Muscle of arm (tissue), 12 donors: ENCODE measurements around the gene UBAC1. TPM values are rescaled to one million over a fixed set of nuclear protein-coding genes. Genes with fewer than 3 reads are reported as not detected.
"Not testable (repeated sequence)": the region's sequence is repeated elsewhere in the genome, so short reads cannot be mapped to it uniquely, and the experiment has no call there.

ENCODE experiments used
- DNase-seq: peaks from one replicate; pipeline ENCODE4 v3.0.0-alpha.2; 2013
- polyA plus RNA-seq, 12 donors: library from polyadenylated mRNA; unstranded; fragments of 120-200 nt; gene quantifications; one replicate each; pipeline ENCODE4 v1.2.1, GENCODE V29; 2013; ENCODE audit not compliant: insufficient read length in 12 of 12

UBAC1 gene
- polyA plus RNA-seq, 12 donors, result 27.0 to 43.2 (median 40.6) TPM; not detected in 1

DNA sequence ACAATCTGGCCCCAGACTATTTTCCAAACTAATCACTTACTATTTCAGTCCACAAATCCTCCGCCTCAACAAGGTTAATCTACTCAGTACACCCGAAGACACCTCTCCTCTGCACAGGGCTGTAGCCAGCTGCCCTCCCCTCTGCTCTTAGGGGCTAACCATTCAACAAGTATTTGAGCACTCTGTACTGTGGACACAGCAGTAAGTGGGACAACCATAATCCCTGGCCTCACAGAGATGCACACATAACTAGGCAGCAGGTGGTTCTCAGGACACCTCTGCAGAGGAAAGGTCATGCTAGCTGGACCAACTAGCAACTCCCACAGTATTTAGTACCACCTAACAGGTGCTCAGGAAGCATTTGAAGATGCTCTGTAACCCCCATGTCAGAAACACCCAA, 59.3 kb downstream of the UBAC1 start:
- no peak for DNase-seq

DNA sequence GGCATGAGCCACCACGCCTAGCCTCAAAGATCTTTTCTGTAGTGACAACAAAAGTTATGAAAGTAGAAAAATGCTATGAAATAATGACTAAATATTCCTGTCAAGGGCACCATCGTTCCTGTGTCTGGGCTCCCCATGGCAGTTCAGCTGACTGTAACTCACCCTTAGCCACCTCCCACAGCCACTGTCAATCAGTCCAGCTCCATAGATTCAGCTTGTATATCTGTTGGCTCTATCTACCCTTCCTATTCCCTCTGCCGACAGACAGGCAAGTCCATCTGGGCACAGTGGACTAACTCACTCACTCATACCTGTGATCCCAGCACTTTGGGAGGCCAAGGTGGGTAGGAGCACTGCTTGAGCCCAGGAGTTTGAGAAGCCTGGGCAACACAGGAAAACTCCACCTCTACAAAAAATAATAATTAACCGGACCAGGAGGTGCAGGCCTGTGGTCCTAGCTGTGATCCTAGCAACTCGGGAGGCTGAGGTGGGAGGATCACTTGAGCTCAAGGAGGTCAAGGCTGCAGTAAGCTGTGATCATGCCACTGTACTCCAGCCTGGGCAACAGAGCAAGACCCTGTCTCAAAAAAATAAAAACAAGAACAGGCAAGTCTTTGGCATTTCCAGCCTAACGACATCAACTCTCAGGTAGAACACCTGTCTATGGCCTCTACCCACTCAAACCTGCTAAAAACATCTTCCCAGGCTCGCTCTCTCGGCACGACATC, 60.0 kb downstream of the UBAC1 start:
- DNase-seq, result no peak

DNA sequence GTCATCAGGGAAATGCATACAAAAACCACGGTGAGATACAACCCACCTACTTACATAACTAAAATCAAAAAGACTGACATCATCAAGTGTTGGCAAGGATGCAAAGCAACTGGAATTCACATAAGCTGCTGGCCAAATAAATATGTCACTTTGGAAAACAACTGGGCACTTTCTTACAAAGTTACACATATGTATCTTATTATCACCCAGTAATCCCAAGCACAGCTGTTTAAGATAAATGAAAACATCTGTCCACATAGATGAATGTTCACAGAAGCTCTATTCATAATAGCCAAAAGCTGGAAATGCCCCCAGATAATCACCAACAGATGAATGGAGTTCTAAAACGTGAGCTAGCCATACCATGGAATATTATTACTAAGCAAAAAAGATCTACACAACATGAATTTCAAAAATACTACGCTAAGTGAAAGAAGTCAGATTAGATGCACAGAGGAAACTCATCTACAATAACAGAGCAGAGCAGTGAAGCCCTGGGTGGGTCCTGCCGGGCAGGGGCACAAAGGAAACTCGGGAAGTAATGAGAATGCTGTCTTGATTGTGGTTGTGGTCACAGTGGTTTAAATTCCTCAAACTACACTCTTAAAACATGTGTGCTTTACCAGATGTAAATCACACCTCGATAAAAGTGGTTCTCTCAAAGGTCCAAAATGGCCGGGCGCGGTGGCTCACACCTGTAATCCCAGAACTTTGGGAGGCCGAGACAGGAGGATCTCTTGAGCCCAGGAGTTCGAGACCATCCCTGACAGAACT, 62.4 kb downstream of the UBAC1 start:
- DNase-seq, result no peak

DNA sequence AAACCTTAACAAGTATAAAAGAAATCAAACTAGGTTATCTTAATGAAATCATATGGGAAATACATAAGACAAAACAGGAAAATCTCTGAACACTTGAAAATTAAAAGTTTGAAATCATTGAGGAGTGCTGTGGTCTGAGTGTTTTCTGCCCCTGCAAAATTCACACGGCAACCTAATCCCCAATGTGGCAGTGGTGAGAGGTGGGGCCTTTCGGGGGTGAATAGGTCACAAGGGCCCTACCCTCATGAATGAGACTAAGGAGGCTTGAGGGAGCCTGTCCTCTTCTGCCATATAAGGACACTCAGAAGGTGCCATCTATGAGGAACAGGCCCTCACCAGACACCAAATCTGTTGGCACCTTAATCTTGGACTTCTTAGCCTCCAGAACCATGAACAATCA, 64.5 kb downstream of the UBAC1 start:
- DNase-seq, result no peak

- no peak for DNase-seq
These were observed 65.0 kb downstream of the UBAC1 start for GRCh38 chr9:135896205-135896604.

GRCh38 chr9:135895202-135895848, 65.8 kb downstream of the UBAC1 start:
- no peak for DNase-seq

DNA sequence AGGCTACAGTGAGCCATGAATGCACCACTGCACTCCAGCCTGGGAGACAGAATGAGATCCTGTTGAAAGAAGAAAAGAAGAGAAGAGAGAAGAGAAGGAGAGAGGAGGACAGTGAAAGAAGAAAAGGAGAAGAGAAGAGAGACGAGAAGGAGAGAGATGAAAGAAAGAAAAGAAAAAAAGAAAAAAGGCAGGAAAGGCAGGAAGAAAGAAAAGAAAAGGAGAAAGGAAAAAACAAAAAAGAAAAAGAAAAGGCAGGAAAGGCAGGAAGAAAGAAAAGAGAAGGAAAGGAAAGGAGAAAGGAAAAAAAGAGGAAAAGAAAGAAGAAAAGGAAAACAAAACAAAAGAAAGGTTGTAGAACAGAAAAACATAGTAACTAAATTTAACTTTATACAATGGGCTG, 68.1 kb downstream of the UBAC1 start:
- no peak for DNase-seq

DNA sequence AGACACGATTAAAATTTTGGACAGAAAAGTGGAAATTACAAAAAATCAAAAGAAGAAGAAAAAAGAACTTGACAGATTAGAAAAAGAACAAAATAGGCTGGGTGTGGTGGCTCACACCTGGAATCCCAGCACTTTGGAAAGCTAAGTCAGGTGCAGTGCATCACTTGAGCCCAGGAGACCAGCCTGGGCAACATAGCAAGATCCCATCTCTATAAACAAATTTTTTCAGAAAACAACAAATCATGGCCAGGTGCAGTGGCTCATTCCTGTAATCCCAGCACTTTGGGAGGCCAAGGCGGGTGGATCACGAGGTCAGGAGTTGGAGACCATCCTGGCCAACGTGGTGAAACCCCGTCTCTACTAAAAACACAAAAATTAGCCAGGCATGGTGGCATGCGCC, 68.8 kb downstream of the UBAC1 start:
- not testable (repeated sequence) for DNase-seq

GRCh38 chr9:135891027-135891631, 70.0 kb downstream of the UBAC1 start:
- no peak for DNase-seq

- no peak for DNase-seq
These were observed 70.8 kb downstream of the UBAC1 start for GRCh38 chr9:135890190-135891026.

DNA sequence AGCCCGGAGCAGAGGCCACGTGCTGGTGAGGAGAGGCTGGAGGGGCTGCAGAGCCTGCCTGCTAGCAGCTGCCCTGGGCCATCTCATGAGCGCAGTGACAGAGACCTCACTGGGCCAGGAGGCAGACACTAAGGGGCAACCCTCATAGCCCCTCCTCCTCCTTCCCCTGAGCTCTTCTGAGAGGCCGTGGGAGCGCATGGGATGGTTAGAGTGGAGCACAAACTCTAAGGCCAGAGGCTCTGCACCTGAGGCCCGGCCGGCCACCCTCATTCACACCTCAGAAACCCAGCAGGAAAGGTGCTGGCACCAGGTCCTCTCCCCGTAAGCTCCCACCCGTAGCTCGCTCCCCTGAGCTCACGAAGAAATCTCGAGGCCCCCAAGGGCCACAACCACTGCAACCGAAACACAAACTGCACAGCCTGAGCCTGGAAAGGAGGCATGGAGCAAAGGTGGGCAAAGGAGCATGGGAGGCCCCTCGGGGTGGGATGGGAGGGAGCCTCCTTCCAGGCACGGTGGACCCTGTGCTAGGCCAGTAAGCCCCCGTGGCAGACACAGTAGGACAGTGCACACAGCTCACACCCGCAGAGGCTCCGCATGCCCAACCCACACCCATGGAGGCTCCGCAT, 71.5 kb downstream of the UBAC1 start:
- DNase-seq, result no peak

DNA sequence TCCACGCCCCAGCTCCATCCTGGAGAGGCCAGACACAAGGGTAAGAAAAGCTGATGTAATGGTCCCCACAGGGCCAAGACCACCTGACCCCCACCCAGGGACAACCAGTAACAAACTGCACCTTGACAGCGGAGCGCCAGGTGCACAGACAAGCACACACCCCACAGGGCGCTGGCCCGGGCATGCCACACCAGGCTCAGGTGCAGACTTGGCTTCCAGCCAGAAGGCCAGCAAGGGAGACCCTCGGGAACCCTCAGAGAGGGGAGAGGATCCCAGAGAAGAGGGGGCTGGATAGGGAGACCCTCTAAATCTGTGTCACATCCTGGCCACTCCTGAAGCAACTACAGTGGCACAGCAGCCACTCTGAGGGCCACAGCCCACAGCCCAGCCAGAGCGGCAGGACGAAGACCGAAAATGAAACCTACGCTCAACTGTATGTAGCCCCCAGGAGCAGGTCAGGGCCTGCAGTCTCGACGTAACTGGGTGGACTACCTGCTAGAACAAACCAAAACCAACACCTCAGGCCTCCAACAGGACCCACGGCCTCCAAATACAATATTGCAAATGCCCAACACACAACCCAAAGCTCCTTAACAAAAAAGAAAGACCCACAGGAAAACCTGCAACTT, 72.3 kb downstream of the UBAC1 start:
- DNase-seq, result no peak

DNA sequence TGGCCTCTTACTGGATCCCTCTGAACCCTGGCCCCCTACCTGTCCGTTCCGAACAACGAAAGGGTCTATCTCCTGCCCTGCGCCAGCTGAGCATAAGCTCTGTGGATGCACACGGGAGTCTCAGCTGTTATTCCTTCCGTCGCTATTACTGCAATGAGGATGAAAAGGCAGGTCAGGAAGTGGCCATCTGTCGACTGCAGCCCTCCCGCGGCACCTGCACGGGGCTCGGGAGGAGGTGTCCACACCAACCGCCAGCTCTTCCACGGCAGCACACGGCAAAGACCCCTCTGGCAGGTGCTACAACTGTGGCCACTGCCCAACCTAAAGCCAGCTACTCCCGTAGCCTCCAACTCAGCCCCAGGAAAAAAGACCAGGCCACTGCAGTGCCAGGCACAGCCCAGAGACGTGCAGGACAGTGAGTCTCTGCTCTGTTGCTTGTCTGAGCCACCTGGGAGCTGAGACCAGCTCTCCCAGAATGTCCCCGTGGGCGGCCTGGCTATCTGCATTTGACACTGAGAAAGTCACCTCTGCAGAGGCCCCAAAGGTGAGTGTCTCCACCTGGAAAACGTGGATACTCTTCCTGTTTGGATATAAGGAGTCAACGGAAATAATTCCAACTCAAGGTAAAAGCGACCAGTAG, 72.9 kb downstream of the UBAC1 start:
- no peak for DNase-seq

DNA sequence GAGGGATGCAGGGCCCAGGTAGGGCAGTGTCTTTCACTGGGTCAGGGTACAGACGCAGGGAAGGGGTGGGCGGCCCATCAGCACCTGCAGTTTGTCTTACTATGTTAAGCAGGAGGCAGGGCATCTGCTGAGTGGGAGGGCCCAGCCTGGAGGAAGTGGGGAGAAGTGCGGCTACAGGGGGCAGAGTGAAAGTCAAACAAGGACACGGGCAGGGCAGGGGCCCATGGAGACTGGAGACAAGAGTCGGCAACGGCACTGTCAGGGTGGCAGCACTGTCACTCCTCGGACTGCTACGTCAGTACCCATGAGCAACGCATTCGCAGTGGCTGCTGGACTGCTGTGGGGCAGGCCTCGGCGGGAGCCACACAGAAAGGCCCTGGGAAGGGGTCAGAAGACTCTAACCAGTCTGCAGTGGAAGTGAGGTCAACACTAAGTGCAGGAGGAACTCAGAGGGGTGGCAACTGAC, 73.6 kb downstream of the UBAC1 start:
- DNase-seq, result no peak

DNA sequence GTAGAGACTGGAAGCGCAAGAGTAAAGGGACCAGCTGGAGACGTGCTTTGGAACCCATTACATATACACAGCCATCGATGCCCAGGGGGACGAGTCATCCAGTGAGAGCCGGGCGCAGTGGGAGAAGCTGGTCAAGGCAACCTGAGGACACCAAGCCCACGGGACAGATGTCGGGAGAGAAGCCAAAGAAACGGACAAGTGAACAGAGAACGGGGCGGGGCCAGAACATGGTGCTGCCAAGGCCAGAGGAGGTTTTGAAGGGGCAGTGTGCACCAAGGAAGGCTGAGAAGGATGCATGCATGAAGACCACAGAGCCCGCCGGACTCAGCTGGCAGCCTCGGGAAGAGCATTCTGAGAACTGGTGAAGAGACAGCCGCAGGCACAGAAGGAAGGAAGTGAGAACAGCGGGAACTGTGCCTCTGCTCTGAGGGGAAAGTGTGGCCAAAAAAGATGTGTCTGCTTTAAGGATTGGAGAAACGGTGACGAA, 74.1 kb downstream of the UBAC1 start:
- DNase-seq, result no peak

- DNase-seq, result no peak
These were observed 74.8 kb downstream of the UBAC1 start for GRCh38 chr9:135886147-135886981.

DNA sequence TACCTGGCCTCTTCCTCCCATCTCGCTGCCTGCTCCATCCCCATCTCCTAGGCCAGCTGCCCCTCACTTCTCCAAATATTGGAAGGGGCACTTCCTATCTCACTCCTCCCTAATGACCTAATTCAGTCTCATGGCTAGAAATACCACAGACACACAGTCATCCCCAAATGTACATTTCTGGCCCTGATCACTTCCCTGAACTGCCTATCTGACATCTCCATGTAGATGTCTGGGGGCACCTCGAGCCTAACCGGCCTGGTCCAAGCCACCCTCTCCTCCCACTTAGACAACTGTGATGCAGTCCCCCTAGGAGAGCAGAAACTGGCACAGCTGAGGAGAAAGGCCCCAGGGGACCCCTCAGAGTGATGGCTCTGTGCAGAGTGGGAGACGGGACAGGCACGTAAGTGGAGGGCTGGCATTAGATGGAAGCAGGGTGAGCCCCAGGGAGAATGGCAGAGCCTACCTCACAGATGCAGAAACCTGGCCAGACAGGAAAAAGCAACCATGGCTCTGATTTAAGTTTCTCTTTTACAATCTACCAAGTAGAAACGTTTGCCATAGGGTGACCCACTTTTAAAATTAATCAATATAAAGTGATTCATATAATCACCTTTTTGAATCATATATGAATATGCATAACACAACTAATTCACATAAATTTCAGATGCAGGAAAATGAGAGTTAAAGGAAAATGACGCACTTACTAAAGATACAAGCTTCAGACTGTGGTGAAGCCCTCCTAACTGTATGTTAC, 75.9 kb downstream of the UBAC1 start:
- DNase-seq, result no peak
